ENCODE measurements around the gene GNAI1. TPM values are rescaled to one million over a fixed set of nuclear protein-coding genes. Genes with fewer than 3 reads are reported as not detected.

The GNAI1 gene
- total and polyA plus RNA-seq, 2 donors (not counting 1 experiment from before 2014, with no cell fraction given), result not detected

GRCh38 chr7:80204454-80204853, 69.8 kb downstream of the GNAI1 start:
- Histone ChIP-seq H3K27ac (ENCODE audit: low read length in 2 of 2) (no peak overlapping the region), H3K9ac (ENCODE audit: low read length) (no peak overlapping the region), H4K20me1 (ENCODE audit: control insufficient read depth, insufficient read depth, low read length, poor library complexity, severe bottlenecking) (no peaks in the 10 kb centered on the region), H3K4me3 (ENCODE audit: control extremely low read depth in 1 of 5, extremely low read depth in 1 of 5, insufficient read depth in 1 of 5, low read depth in 2 of 5, low read length in 4 of 5) (no peak overlapping the region), H2AFZ (ENCODE audit: insufficient read depth, low read depth, low read length, poor library complexity, severe bottlenecking) (no peak overlapping the region), H3K79me2 (ENCODE audit: control insufficient read depth, insufficient read depth, low read length) (no peaks in the 10 kb centered on the region), H3K9me3 (ENCODE audit: control extremely low read depth in 1 of 3, control insufficient read depth in 2 of 3, insufficient read depth in 1 of 3, low read length in 2 of 3) (no peaks in the 10 kb centered on the region), H3K36me3 (replicated peaks in 1 of 2; ENCODE audit: control extremely low read depth in 1 of 2, control insufficient read depth in 1 of 2, extremely low read depth in 1 of 2, insufficient read depth in 2 of 2, low read length in 1 of 2) (no peaks in the 10 kb centered on the region), H3K4me2 (replicated peaks; ENCODE audit: low read depth, low read length, poor library complexity, severe bottlenecking) (no peak overlapping the region), H3K4me1 (ENCODE audit: control insufficient read depth in 2 of 2, insufficient read depth in 2 of 2, low read length in 2 of 2) (no peaks in the 10 kb centered on the region), H3K27me3 (replicated peaks in 1 of 4; ENCODE audit: control extremely low read depth in 1 of 4, control insufficient read depth in 3 of 4, insufficient read depth in 4 of 4, low read length in 3 of 4) (no peaks in the 10 kb centered on the region)
- Mint-ChIP-seq H3K9me3 (ENCODE audit: insufficient read depth) (no peaks in the 10 kb centered on the region), H3K27ac (no peak overlapping the region), H3K4me1 (no peaks in the 10 kb centered on the region), H3K4me3 (no peak overlapping the region), H3K27me3 (no peaks in the 10 kb centered on the region)
- intact Hi-C loops (cut with micrococcal nuclease), result no loop called here
- TF ChIP-seq EZH2 (IDR thresholded peaks at IDR 0.05; ENCODE audit: borderline replicate concordance, insufficient read depth, low read depth, low read length, poor library complexity, severe bottlenecking) (no peak), CTCF (IDR thresholded peaks at IDR 0.05) (no peak)
- 100% methylated on average over 1 of the region's 3 CpGs for WGBS (ENCODE audit: insufficient coverage)
- ATAC-seq (ENCODE audit: low read depth), result no peak
- ChIA-PET CTCF (no interaction called here), POLR2A (no interaction called here)
- no peak for DNase-seq

DNA sequence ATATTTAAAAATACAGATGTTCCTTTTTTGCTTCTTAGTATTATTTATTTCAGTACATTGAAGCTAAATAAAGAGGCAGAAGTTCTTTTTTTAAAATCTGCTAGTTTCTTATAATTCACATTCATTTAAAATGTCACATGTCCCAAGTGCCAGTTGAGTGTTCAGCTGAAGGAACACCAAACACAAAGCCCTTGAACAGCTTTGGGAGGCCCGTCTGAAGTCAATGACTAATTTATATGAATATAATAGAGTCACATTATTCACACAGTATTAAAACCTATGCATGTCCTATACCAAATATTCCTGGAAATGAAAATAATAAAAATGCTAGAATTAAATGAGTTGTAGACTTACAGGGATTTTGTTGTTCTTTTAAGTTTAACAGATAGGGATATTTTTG, 70.3 kb downstream of the GNAI1 start:
- CTCF ChIA-PET, result no interaction called here
- H3K79me2 ChIP-seq (ENCODE audit: control insufficient read depth, insufficient read depth, low read length), result no peaks in the 10 kb centered on the region

More for the DNA sequence above, 70.3 kb downstream of the GNAI1 start:
- no peaks in the 10 kb centered on the region for H3K27me3 Mint-ChIP-seq
- no peak overlapping the region for H2AFZ ChIP-seq (ENCODE audit: insufficient read depth, low read depth, low read length, poor library complexity, severe bottlenecking)
- H3K9me3 Mint-ChIP-seq (ENCODE audit: insufficient read depth), result no peaks in the 10 kb centered on the region
- POLR2A ChIA-PET, result no interaction called here
- no peaks in the 10 kb centered on the region for H3K9me3 ChIP-seq (ENCODE audit: control extremely low read depth in 1 of 3, control insufficient read depth in 2 of 3, insufficient read depth in 1 of 3, low read length in 2 of 3)
- H4K20me1 ChIP-seq (ENCODE audit: control insufficient read depth, insufficient read depth, low read length, poor library complexity, severe bottlenecking), result no peaks in the 10 kb centered on the region
- no peak overlapping the region for H3K4me3 Mint-ChIP-seq
- no CpG with 5 or more reads among the region's 1 CpG for WGBS (ENCODE audit: insufficient coverage)
- no peaks in the 10 kb centered on the region for H3K36me3 ChIP-seq (replicated peaks in 1 of 2; ENCODE audit: control extremely low read depth in 1 of 2, control insufficient read depth in 1 of 2, extremely low read depth in 1 of 2, insufficient read depth in 2 of 2, low read length in 1 of 2)
- H3K27me3 ChIP-seq (replicated peaks in 1 of 4; ENCODE audit: control extremely low read depth in 1 of 4, control insufficient read depth in 3 of 4, insufficient read depth in 4 of 4, low read length in 3 of 4), result no peaks in the 10 kb centered on the region
- no peaks in the 10 kb centered on the region for H3K4me1 ChIP-seq (ENCODE audit: control insufficient read depth in 2 of 2, insufficient read depth in 2 of 2, low read length in 2 of 2)
- no peak for ATAC-seq (ENCODE audit: low read depth)
- intact Hi-C loops (cut with micrococcal nuclease), result no loop called here
- no peak overlapping the region for H3K27ac ChIP-seq (ENCODE audit: low read length in 2 of 2)
- H3K4me3 ChIP-seq (ENCODE audit: control extremely low read depth in 1 of 5, extremely low read depth in 1 of 5, insufficient read depth in 1 of 5, low read depth in 2 of 5, low read length in 4 of 5), result no peak overlapping the region
- TF ChIP-seq CTCF (IDR thresholded peaks at IDR 0.05) (no peak), EZH2 (IDR thresholded peaks at IDR 0.05; ENCODE audit: borderline replicate concordance, insufficient read depth, low read depth, low read length, poor library complexity, severe bottlenecking) (no peak)
- no peak overlapping the region for H3K27ac Mint-ChIP-seq
- H3K9ac ChIP-seq (ENCODE audit: low read length), result no peak overlapping the region
- DNase-seq, result no peak
- H3K4me2 ChIP-seq (replicated peaks; ENCODE audit: low read depth, low read length, poor library complexity, severe bottlenecking), result no peak overlapping the region
- H3K4me1 Mint-ChIP-seq, result no peaks in the 10 kb centered on the region

Data from B cell (primary cell).